AG04450 (cell line): ENCODE results near the gene PDXDC1. TPM values are rescaled to one million over a fixed set of nuclear protein-coding genes. Genes with fewer than 3 reads are reported as not detected.
A peak's percentile ranks its signal among the peaks of the same experiment; 100 is the strongest.
"Not testable (repeated sequence)": the region's sequence is repeated elsewhere in the genome, so short reads cannot be mapped to it uniquely, and the experiment has no call there.

Experiments used
- CTCF ChIA-PET: fragments of 300-600, 350-600 bp; formaldehyde crosslinking; extraction: SDS; loops from one replicate; lab custom pipeline; 2022; ENCODE audit warnings: antibody characterized with exemption, inconsistent platforms; lab: Charles Lee
- POLR2A ChIA-PET: fragments of 350-600 bp; formaldehyde crosslinking; extraction: SDS; loops from one replicate; lab custom pipeline; 2021; ENCODE audit warnings: antibody characterized with exemption, inconsistent platforms; lab: Yijun Ruan, JAX
- DNase-seq: peaks from one replicate; pipeline ENCODE4 v3.0.0-alpha.2; 2011; ENCODE audit warnings: low read depth, low spot score
- H3K27ac ChIP-seq: one replicate; pipeline ENCODE4 v1.5.1; 2012; ENCODE audit warnings: low read depth, low read length, control low read depth
- H3K27me3 ChIP-seq: one replicate; pipeline ENCODE4 v1.6.0; 2012; ENCODE audit warnings: low read length; ENCODE audit not compliant: control insufficient read depth, insufficient read depth
- H3K4me3 ChIP-seq: 2 replicates; pipeline ENCODE4 v1.5.1; 2011; ENCODE audit warnings: mild to moderate bottlenecking, low read depth, low read length, control low read depth
- H3K9me3 ChIP-seq: 2 replicates; pipeline ENCODE4 v1.5.1; 2012; ENCODE audit warnings: low read length; ENCODE audit not compliant: control insufficient read depth, insufficient read depth
- polyA plus RNA-seq: library from polyadenylated mRNA; depleted of rRNA; stranded (reverse); fragments of >200 nt; gene quantifications from 2 replicates; pipeline ENCODE4 v1.2.3, GENCODE V29; 2011

PDXDC1 gene
- polyA plus RNA-seq, 1 experiment: 93.9 TPM

DNA sequence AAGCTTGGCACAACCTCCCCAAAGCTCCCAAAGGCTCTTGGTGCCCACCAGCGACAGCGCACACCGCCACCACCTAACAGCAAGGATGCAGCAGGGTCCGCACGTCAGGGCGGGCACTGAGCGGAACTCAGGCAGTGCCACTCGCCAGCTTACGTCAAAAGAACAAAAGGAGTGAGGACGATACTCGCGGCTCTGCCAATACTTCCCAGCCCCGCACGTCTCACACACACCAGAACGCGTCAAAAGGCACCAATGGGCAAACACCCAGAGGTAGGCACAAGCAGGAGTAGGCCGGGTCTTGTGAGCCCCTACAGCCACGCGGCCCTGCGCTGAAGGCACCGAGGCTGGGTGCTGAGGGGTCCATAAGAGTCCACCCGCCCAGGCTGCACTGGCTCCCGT, 171.4 kb downstream of the PDXDC1 start:
- CTCF ChIA-PET: not testable (repeated sequence)
- peak overlapping the region; percentile 31 for H3K27ac ChIP-seq
- POLR2A ChIA-PET: interaction anchor here (0.9 kb wide), 1 partner anchor 52 kb away, joined by 3 read pairs; the partner anchor contains the start of gene RRN3

GRCh38 chr16:15148831-15149230, 174.0 kb downstream of the PDXDC1 start:
- H3K4me3 ChIP-seq, CTCF ChIA-PET, H3K9me3 ChIP-seq, DNase-seq, H3K27ac ChIP-seq, H3K27me3 ChIP-seq, POLR2A ChIA-PET: not testable (repeated sequence)

More for the DNA sequence above, 171.4 kb downstream of the PDXDC1 start:
- H3K9me3 ChIP-seq, DNase-seq, H3K4me3 ChIP-seq, H3K27me3 ChIP-seq: not testable (repeated sequence)

DNA sequence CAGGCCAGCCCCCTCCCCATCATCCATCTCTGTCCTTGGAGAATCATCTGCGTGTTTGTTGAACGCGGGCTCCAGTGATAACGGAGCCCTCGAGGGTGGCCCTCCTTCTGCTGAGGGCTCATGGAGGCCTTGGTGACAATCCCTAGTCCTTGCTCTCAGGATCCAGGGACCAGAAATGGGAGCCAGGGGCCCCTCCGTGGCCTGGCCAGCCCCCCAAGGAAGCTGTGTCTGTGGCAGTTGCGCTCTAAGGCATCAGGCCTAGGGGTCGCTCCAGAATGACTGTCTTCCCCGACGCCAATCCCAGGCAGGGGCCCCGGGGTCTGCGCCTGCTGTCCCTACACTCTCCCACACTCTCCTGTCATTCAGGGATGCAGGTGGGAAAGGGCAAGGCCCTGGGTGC, 174.4 kb downstream of the PDXDC1 start:
- H3K27ac ChIP-seq, CTCF ChIA-PET, POLR2A ChIA-PET, H3K4me3 ChIP-seq, H3K9me3 ChIP-seq, DNase-seq, H3K27me3 ChIP-seq: not testable (repeated sequence)

- CTCF ChIA-PET, H3K27me3 ChIP-seq, DNase-seq, POLR2A ChIA-PET, H3K27ac ChIP-seq, H3K9me3 ChIP-seq: not testable (repeated sequence)
- peak overlapping the region; percentile 56 for H3K4me3 ChIP-seq
Observed at GRCh38 chr16:15154005-15154404, 179.2 kb downstream of the PDXDC1 start.

GRCh38 chr16:15154650-15155562, 180.1 kb downstream of the PDXDC1 start:
- H3K27me3 ChIP-seq, H3K9me3 ChIP-seq, CTCF ChIA-PET, POLR2A ChIA-PET, H3K27ac ChIP-seq: not testable (repeated sequence)
- peak; percentile 87 for DNase-seq
- H3K4me3 ChIP-seq: peak overlapping the region; percentile 45

DNA sequence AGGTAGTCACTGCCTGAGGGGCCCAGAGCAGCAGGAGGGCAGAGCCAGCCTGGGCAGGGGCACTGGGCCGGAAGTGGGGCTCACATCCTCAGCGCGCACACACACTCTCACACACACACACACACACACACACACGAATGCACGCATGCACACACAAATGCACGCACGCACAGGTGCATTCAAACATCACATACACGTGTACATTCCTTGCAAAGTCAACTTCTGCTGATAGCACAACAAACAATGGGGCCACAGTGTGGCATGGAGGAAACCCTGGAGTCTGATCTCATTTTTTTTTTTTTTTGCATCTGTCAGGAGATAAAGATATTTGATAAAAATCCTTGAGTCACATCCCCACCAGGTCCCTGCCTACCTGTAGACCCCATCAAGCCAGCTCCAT, 182.8 kb downstream of the PDXDC1 start:
- H3K4me3 ChIP-seq, POLR2A ChIA-PET, H3K9me3 ChIP-seq, H3K27ac ChIP-seq, H3K27me3 ChIP-seq, DNase-seq, CTCF ChIA-PET: not testable (repeated sequence)

DNA sequence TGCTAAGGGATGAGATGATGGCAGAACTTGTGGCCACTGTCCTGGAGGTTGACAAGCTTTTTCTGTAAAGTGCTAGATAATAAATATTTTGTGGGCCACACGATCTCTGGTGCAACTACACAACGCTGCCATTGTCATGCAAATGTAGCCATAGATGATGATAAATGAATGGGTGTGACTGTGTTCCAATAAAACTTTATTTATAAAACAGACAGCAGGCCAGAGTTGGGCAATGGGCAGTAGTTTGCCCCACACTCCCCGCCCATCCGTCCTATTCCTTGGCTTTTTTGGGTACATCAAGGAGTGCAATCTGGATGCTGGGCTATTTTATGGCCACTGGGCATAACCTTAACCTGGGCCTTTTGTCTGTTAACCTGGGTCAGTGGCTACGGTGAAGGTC, 184.8 kb downstream of the PDXDC1 start:
- H3K27ac ChIP-seq, CTCF ChIA-PET, H3K9me3 ChIP-seq, POLR2A ChIA-PET, DNase-seq, H3K27me3 ChIP-seq, H3K4me3 ChIP-seq: not testable (repeated sequence)

DNA sequence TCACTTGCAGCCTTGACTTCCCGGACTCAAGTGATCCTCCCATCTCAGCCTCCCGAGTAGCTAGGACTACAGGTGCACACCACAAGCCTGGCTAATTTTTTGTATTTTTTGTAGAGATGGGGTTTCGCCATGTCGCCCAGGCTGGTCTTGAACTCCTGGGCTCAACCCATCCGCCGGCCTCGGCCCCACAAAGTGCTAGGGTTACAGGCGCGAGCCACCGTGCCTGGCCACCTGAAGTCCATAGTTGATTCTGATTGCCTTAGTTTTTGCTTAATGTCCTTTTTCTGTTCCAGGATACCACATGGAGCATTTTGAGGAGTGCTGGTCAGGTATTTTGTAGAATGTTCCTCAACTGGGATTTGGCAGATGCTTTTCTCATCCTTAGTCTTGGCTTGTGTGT, 185.7 kb downstream of the PDXDC1 start:
- H3K27ac ChIP-seq, POLR2A ChIA-PET, H3K4me3 ChIP-seq, H3K9me3 ChIP-seq, CTCF ChIA-PET, DNase-seq, H3K27me3 ChIP-seq: not testable (repeated sequence)

- POLR2A ChIA-PET, H3K27me3 ChIP-seq, H3K27ac ChIP-seq: not testable (repeated sequence)
Observed at GRCh38 chr16:15163055-15163454, 188.2 kb downstream of the PDXDC1 start.

DNA sequence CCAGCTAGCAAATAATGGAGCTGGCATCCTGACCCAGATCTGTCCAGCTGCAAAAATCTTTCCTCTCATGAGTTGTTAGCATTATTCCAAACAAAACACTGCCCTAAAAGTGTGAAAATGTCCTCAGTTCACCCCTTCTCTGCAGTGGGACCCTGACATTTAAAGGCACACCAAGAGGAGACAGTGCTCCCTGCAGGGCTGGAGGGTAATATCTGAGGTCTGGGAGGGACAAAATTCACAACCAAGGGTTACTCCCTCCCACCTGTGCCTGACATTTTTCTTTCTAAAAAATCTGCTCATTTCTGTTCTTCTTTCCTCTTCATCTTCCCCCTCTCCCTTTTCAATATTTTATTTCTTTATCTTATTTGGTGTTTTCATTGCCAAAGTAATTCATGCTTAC, 191.4 kb downstream of the PDXDC1 start:
- CTCF ChIA-PET, DNase-seq, POLR2A ChIA-PET, H3K9me3 ChIP-seq, H3K27ac ChIP-seq, H3K4me3 ChIP-seq, H3K27me3 ChIP-seq: not testable (repeated sequence)

More at GRCh38 chr16:15163055-15163454, 188.2 kb downstream of the PDXDC1 start:
- DNase-seq, CTCF ChIA-PET, H3K4me3 ChIP-seq, H3K9me3 ChIP-seq: not testable (repeated sequence)

- CTCF ChIA-PET, H3K4me3 ChIP-seq, POLR2A ChIA-PET, H3K27ac ChIP-seq, H3K27me3 ChIP-seq, DNase-seq, H3K9me3 ChIP-seq: not testable (repeated sequence)
Observed at GRCh38 chr16:15168303-15168702, 193.5 kb downstream of the PDXDC1 start.

- DNase-seq, POLR2A ChIA-PET: not testable (repeated sequence)
Observed at GRCh38 chr16:15168953-15169652, 194.3 kb downstream of the PDXDC1 start.

More at GRCh38 chr16:15168953-15169652, 194.3 kb downstream of the PDXDC1 start:
- H3K27me3 ChIP-seq, H3K27ac ChIP-seq, H3K9me3 ChIP-seq, CTCF ChIA-PET, H3K4me3 ChIP-seq: not testable (repeated sequence)
